Activated naive CD4-positive, alpha-beta T cell treated with anti-CD3 and anti-CD28 coated beads, Interleukin-2, amount 50 U/mL, for 72 hours (primary cell): Measurements from ENCODE around the gene TAGLN2. TPM values are rescaled to one million over a fixed set of nuclear protein-coding genes. Genes with fewer than 3 reads are reported as not detected.
A peak's percentile ranks its signal among the peaks of the same experiment; 100 is the strongest.

Experiments
- ATAC-seq, 2 donors: fragments of 150-1000 bp; cut with Tn5 transposase; 2 replicates each; pipeline ENCODE4 v1.10.0; 2021; ENCODE audit warnings: mild to moderate bottlenecking in 2 of 2, moderate library complexity in 2 of 2
- DNase-seq, 2 donors: peaks; one replicate each; pipeline ENCODE4 v3.0.0; 2021 to 2022; ENCODE audit warnings: low spot score in 2 of 2
- H3K27ac Mint-ChIP-seq, 2 donors: one replicate each; pipeline ENCODE4 v1.8.0; 2022; ENCODE audit warnings: mild to moderate bottlenecking in 2 of 2, mixed read lengths in 2 of 2
- H3K36me3 Mint-ChIP-seq, 2 donors: one replicate each; pipeline ENCODE4 v1.8.0; 2022; ENCODE audit warnings: mixed read lengths in 2 of 2
- H3K9me3 Mint-ChIP-seq, 2 donors: one replicate each; pipeline ENCODE4 v1.8.0; 2022; ENCODE audit warnings: mixed read lengths in 2 of 2
- total RNA-seq, 2 donors: library from RNA; stranded (reverse); gene quantifications; one replicate each; pipeline ENCODE4 v1.2.3, GENCODE V29; 2022

The TAGLN2 gene
- total RNA-seq, 2 donors from 2014 or later: 391 to 559 TPM

DNA sequence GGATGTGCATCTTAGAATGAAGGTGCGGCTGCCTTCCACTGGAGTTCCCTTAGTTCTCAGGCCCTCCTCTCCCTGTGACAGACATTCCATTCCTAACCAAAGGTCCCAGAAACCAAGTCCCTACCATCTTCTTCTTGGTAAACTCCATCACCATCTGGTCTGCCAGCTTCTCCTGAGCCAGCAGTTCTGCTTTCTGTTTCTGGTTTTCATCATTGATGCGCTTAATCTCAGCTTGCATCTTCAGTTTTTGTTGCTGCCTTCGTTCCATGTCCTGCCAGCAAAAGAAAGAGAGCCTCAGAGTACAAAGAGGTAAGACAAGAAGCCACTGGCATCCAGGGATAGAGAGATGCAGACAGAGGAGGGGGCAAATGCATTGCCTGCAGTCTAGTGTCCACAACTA is 44.9 kb downstream of the TAGLN2 start:
- DNase-seq (no peak), ATAC-seq (no peak)
- Mint-ChIP-seq H3K27ac (no peak overlapping the region), H3K36me3 (no peaks in the 10 kb centered on the region), H3K9me3 (no peaks in the 10 kb centered on the region)

DNA sequence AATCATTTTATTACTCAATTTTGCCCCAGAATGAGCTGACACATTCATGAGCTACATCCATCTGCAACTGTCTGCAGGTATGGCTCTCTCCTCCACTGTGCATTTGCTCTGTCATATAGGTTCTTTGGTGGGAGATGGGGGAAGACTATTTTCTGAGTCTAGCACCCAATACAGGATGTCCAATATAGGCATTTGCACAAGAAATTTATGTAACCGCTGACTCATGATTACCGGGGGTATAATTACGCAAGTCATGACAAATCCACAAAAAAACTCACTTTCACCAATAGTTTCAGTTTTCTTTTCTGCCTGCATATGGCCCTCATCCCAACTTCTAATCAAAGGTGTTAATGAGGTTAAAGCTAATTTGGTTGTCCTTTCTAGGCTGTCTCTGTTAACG is 45.3 kb downstream of the TAGLN2 start:
- no peak for ATAC-seq
- no peak overlapping the region for H3K27ac Mint-ChIP-seq
- no peaks in the 10 kb centered on the region for H3K36me3 Mint-ChIP-seq
- no peaks in the 10 kb centered on the region for H3K9me3 Mint-ChIP-seq
- no peak for DNase-seq

DNA sequence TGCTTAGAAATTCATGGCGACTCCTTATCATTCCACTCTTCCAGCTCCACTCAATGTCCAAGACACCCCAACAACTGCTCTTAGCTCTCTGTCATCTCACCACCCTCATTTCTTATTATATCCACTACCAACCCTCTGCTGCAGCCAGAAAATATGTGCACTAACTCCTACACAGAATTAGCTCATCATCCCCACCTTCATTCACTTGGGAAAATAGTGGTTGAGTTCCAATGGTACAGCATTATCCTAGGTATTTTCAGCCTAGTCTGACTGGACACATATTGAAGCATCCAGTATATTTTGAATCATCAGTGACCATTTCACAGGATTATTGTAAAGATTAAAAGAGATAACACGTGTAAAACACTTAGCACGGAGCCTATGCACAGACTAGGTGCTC is 46.2 kb downstream of the TAGLN2 start:
- no peaks in the 10 kb centered on the region for H3K36me3 Mint-ChIP-seq
- no peak overlapping the region for H3K27ac Mint-ChIP-seq
- ATAC-seq: no peak
- no peak for DNase-seq
- H3K9me3 Mint-ChIP-seq: no peaks in the 10 kb centered on the region

DNA sequence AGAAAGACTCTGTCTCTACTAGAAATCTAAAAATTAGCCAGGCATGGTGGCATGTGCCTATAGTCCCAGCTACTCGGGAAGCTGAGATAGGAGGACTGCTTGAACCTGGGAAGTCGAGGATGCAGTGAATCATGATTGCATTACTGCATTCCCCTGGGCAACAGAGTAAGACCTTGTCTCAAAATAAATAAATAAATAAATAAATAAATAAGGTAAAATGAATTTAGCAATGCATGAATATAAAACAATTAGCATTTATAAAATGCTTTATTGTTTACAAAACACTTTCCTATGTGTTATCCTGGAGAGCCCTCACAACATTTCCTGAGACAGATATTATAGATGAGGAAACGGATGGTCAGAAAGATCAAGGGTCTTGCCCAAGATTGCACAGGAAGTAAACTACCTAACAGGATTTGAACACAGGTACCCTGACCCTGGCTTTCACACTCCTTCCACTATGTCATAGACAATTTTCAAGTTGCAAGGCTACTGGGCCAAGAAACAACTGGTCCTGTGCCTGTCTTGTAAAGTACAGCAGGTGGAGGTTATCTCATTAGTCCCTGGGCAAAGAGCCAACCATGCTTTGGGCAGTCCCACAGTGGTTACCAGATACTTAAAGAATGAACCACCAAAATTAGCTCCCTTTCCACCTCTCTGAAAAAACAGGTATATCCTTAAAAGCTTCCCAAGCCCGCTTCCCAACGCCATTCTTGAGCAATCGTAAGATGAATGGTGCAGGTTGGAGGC is 47.4 kb downstream of the TAGLN2 start:
- ATAC-seq: no peak
- Mint-ChIP-seq H3K27ac (no peak overlapping the region), H3K36me3 (no peaks in the 10 kb centered on the region), H3K9me3 (no peaks in the 10 kb centered on the region)
- no peak for DNase-seq

DNA sequence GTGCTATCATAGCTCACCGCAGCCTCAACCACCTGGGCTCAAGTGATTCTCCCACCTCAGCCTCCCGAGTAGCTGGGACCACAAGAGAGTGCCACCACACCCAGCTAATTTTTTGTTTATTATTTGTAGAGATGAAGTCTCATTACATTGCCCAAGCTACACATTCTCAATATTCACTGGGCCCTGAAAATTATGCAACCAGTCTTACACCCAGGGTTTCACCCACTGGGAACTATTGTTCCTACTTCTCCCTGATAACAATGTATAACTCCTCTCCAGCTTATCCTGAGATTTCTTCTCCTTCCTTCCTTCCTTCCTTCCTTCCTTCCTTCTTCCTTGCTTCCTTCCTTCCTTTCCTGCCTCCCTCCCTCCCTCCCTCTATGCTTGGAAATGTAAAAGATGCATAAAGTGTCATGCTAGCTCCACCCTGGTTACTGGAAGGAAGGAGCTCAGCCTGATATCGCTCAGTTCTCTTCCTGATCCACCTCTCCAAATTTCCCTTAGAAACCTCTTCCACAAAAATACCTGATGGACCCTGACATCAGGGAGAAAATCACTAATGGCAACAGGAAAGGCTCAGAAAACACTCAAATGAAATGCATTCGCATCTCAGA is 51.7 kb downstream of the TAGLN2 start:
- no peak overlapping the region for H3K27ac Mint-ChIP-seq
- ATAC-seq (no peak), DNase-seq (no peak)
- H3K36me3 Mint-ChIP-seq: no peaks in the 10 kb centered on the region
- H3K9me3 Mint-ChIP-seq: no peaks in the 10 kb centered on the region

DNA sequence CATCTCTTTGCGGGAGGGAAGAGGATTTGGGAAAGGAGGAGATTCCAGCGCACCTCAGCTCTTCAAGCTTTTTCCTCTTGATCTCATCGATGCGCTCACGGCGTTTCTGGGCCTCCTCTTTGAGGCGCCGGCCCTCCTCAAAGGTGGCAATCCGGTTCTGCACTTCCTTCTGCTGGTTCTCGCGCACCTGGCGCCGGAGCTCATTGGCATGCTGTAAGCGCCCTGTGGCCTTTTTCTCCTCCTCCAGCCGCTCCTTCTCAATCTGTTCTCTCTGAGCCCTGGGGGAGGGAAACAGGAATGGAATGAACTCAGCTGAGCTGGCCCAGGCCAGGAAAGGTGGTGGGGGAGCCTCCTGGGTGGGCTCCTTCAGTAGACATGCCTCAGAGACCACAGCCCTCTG is 52.4 kb downstream of the TAGLN2 start:
- no peak for ATAC-seq
- H3K27ac Mint-ChIP-seq: no peak overlapping the region
- H3K36me3 Mint-ChIP-seq: no peaks in the 10 kb centered on the region

DNA sequence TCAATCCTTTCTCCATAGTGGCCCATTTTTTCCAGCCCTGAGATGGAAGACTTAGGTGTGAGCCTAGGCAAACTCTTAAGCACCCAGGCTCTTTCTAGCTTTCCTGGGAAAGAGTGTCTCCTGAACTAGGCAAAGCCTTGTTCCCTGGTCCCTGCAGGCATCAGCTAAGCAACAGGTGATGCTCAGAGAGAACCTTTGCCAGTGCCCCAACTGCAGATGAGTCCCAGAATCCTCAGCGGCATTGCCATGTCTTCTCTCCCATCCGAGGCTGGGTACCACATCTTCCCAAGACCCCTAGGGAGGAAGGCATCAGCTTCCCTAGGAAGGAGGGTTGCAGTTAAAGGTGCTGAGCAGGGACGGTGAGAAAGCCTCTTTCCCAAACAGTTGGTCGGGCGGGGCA is 54.6 kb downstream of the TAGLN2 start:
- H3K36me3 Mint-ChIP-seq: no peaks in the 10 kb centered on the region
- no peak for ATAC-seq
- no peaks in the 10 kb centered on the region for H3K9me3 Mint-ChIP-seq
- DNase-seq: no peak
- no peak overlapping the region for H3K27ac Mint-ChIP-seq

More for the DNA sequence above, 52.4 kb downstream of the TAGLN2 start:
- DNase-seq: no peak
- no peaks in the 10 kb centered on the region for H3K9me3 Mint-ChIP-seq

DNA sequence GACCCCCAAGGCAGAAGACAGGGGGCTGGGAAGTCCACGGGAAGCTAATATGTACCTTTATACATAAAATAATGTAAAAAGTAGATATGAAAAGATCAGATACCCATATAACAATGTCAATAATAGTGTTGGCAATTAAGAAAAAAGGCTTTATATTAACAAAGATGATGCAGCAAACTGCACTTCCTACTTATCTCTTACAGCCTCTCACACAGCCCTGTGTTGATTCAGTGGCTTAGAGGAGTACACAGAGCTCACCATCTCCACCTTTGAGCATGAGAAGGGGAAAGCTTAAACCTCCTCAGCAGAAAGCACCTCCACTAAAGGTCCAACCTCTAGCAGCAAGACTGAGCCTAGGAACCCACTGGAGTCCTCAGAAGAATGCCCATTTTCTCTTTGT is 55.7 kb downstream of the TAGLN2 start:
- ATAC-seq (no peak), DNase-seq (no peak)
- Mint-ChIP-seq H3K27ac (no peak overlapping the region), H3K36me3 (no peaks in the 10 kb centered on the region), H3K9me3 (no peaks in the 10 kb centered on the region)

DNA sequence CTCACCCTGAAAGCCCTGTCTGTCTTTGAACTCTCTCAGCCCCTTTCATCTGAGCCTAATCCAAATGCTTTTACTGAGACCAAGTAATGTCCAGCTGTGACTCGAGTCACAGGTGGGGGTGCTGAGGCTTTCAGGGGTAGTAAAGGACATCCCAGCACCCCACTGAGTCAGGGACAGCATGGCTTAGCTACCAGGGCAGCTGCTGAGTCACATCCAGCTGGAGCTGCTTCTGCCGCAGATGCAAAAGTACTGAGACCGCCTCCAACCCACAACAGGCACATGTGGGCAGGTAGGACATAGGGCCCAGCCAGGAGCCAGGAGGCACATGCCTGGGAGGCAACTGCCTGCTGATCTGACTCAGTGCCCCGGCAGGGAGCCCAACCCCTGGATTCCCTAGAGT is 56.1 kb downstream of the TAGLN2 start:
- ATAC-seq (peak; percentile 78 to 85), DNase-seq (no peak)
- Mint-ChIP-seq H3K9me3 (no peaks in the 10 kb centered on the region), H3K36me3 (no peaks in the 10 kb centered on the region), H3K27ac (no peak overlapping the region)

DNA sequence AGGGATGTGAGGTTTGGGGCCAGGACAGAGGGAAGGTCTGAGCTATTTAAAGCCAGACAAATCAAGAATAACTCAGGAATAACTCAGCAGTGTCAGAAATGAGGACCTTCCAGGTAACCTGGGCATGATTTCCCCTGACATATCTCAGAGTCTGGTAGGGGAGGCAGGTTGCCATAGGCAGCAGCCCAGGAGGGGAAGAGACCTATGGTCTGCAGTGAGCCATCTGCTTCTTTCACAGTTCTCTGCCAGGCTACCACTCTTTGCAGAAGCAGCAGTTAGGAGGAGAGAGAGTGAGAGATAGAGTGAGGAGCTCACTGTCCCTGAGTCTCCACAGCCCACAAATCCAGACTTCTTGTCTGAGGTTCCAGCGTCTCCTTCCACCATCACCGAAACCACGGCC is 56.5 kb downstream of the TAGLN2 start:
- Mint-ChIP-seq H3K27ac (no peak overlapping the region), H3K9me3 (no peaks in the 10 kb centered on the region), H3K36me3 (no peaks in the 10 kb centered on the region)
- DNase-seq: no peak
- peak in 1 of 2 donors; percentile 3 for ATAC-seq

Other genes with a start within 250 kb of the TAGLN2 start
- not detected for gene CRP, start 210.9 kb downstream of the TAGLN2 start, total RNA-seq
- gene DUSP23, start 144.5 kb downstream of the TAGLN2 start, total RNA-seq: 10 to 100 TPM; 16.8 to 24.4 TPM
- gene FCRL6, start 123.1 kb downstream of the TAGLN2 start, total RNA-seq: not detected
- under 1 TPM in 1 of 2 donors, not detected in 1; 0.21 TPM for gene SLAMF8, start 98.6 kb downstream of the TAGLN2 start, total RNA-seq
- gene VSIG8, start 62.9 kb downstream of the TAGLN2 start, total RNA-seq: under 1 TPM in 1 of 2 donors, not detected in 1; 0.18 TPM
- gene CFAP45, start 25.3 kb downstream of the TAGLN2 start, total RNA-seq: 1 to 10 TPM; 1.2 to 2.8 TPM
- not detected for gene IGSF9, start 20.1 kb upstream of the TAGLN2 start, total RNA-seq
- gene SLAMF9, start 28.7 kb upstream of the TAGLN2 start, total RNA-seq: not detected
- 1 to 10 TPM; 3.6 to 5.3 TPM for gene PIGM, start 106.5 kb upstream of the TAGLN2 start, total RNA-seq
- not detected for gene KCNJ10, start 144.7 kb upstream of the TAGLN2 start, total RNA-seq
- gene KCNJ9, start 156.0 kb upstream of the TAGLN2 start, total RNA-seq: under 1 TPM in 1 of 2 donors, not detected in 1; 0.06 TPM
- gene IGSF8, start 173.1 kb upstream of the TAGLN2 start, total RNA-seq: 10 to 100 TPM; 29.9 to 35.2 TPM
- gene ATP1A2, start 190.3 kb upstream of the TAGLN2 start, total RNA-seq: not detected
- not detected for gene ATP1A4, start 226.1 kb upstream of the TAGLN2 start, total RNA-seq